DMS 273 (cell line): ENCODE data around the gene SUMO3.

Experiments used
- DNase-seq: peaks from one replicate; lab custom pipeline; 2025; ENCODE audit not compliant: unreplicated experiment; lab: John Stamatoyannopoulos, UW

Gene SUMO3

GRCh38 chr21:44817914-44818639 is at the start of gene SUMO3:
SUMO3 (minus strand) TSS chr21:44818062; CDS start chr21:44817968, 94 bp downstream.
- peak; percentile 94 for DNase-seq

GRCh38 chr21:44867464-44867863 is 49.6 kb upstream of the SUMO3 start:
- DNase-seq, result no peak

GRCh38 chr21:44866780-44867179 is 48.9 kb upstream of the SUMO3 start:
- DNase-seq, result peak; percentile 87

- DNase-seq, result no peak
Observed at GRCh38 chr21:44865561-44866280, 47.9 kb upstream of the SUMO3 start.

- DNase-seq, result no peak
Observed at GRCh38 chr21:44862869-44863685, 45.2 kb upstream of the SUMO3 start.

GRCh38 chr21:44858791-44859190 is 40.9 kb upstream of the SUMO3 start:
- DNase-seq, result no peak

- no peak for DNase-seq
Observed at GRCh38 chr21:44858291-44858690, 40.4 kb upstream of the SUMO3 start.

GRCh38 chr21:44857127-44857892 is 39.4 kb upstream of the SUMO3 start:
- no peak for DNase-seq

- DNase-seq, result no peak
Observed at GRCh38 chr21:44856131-44856530, 38.3 kb upstream of the SUMO3 start.

GRCh38 chr21:44855572-44855971 is 37.7 kb upstream of the SUMO3 start:
- DNase-seq, result no peak

GRCh38 chr21:44854664-44855446 is 37.0 kb upstream of the SUMO3 start:
- DNase-seq, result no peak

GRCh38 chr21:44854391-44854663 is 36.5 kb upstream of the SUMO3 start:
- DNase-seq, result no peak

- no peak for DNase-seq
Observed at GRCh38 chr21:44853601-44854390, 35.9 kb upstream of the SUMO3 start.

GRCh38 chr21:44850905-44851657 is 33.2 kb upstream of the SUMO3 start:
- DNase-seq, result no peak

GRCh38 chr21:44850208-44850800 is 32.4 kb upstream of the SUMO3 start:
- DNase-seq, result no peak

- no peak for DNase-seq
Observed at GRCh38 chr21:44849616-44850130, 31.8 kb upstream of the SUMO3 start.

- DNase-seq, result no peak
Observed at GRCh38 chr21:44848821-44849521, 31.1 kb upstream of the SUMO3 start.
